Testis (tissue), 3 donors: ENCODE data around the gene NAPEPLD. TPM values are rescaled to one million over a fixed set of nuclear protein-coding genes. Genes with fewer than 3 reads are reported as not detected.

Experiments used
- DNase-seq: peaks from one replicate; pipeline ENCODE4 v3.0.0-alpha.2; 2019
- H3K27ac ChIP-seq, 2 donors: fragments of 200-600 bp; sonication (generic); one replicate each; pipeline ENCODE4 v1.5.1; 2019
- H3K27me3 ChIP-seq: fragments of 200-600 bp; sonication (generic); one replicate; pipeline ENCODE4 v1.5.1; 2019
- H3K36me3 ChIP-seq: fragments of 200-600 bp; sonication (generic); one replicate; pipeline ENCODE4 v1.5.1; 2017; ENCODE audit warnings: low read depth; ENCODE audit errors: missing control alignments
- H3K4me1 ChIP-seq: fragments of 200-600 bp; sonication (generic); one replicate; pipeline ENCODE4 v1.5.1; 2019
- H3K4me3 ChIP-seq, 2 donors: fragments of 200-600 bp; sonication (generic); one replicate each; pipeline ENCODE4 v1.5.1; 2017 to 2019
- H3K9me3 ChIP-seq: fragments of 200-600 bp; sonication (generic); one replicate; pipeline ENCODE4 v1.5.1; 2017
- CTCF ChIP-seq, 3 experiments: fragments of 450-650 bp in 2 of 3; fragments of 200-600 bp in 1 of 3; sonication (generic) in 1 of 3; IDR thresholded peaks; one replicate each; pipeline ENCODE4 v1.5.1; 2016 to 2019; ENCODE audit warnings: antibody characterized with exemption in 3 of 3, mild to moderate bottlenecking in 2 of 3, moderate library complexity in 1 of 3
- POLR2A ChIP-seq: fragments of 450-650 bp; IDR thresholded peaks from one replicate; pipeline ENCODE4 v1.6.1; 2017; ENCODE audit warnings: antibody characterized with exemption, mild to moderate bottlenecking, moderate library complexity
- WGBS, 2 donors: methylation state at CpG; one replicate each; pipeline ENCODE4 v1.1.5; 2018; 5-methylcytosine and 5-hydroxymethylcytosine counted together
- intact Hi-C: fragments of 100-400 bp; cut with DNase I; formaldehyde crosslinking; loops from one replicate; pipeline ENCODE4 v1.15.1; 2023; ENCODE audit warnings: low total_unique reads
- polyA plus RNA-seq: library from polyadenylated mRNA; stranded (reverse); fragments of 350-450 nt; fragmentation: Illumina TruSeq; extraction: RNeasy Lipid Tissue Mini Kit (QIAGEN cat#74804); gene quantifications from one replicate; pipeline ENCODE4 v1.2.3, GENCODE V29; 2014; ENCODE audit warnings: low read depth, low replicate concordance; ENCODE audit not compliant: insufficient read depth
- total RNA-seq, 2 donors: library from RNA; depleted of rRNA; stranded (reverse); fragments of >200 nt; gene quantifications; one replicate each; pipeline ENCODE4 v1.2.3, GENCODE V29; 2016

Gene NAPEPLD
- total and polyA plus RNA-seq, 3 donors from 2014 or later = 32.3 to 53.1 (median 44.7) TPM

GRCh38 chr7:103117465-103117864 is 31.4 kb downstream of the NAPEPLD start:
- Histone ChIP-seq H3K4me1 (peaks cover 27% of the 10 kb centered on the region), H3K9me3 (no peaks in the 10 kb centered on the region), H3K4me3 (no peak overlapping the region), H3K27me3 (no peaks in the 10 kb centered on the region), H3K27ac (peak overlapping the region in 1 of 2 donors; percentile 52), H3K36me3 (no peaks in the 10 kb centered on the region)
- no peak for DNase-seq
- no peak for TF ChIP-seq CTCF (IDR thresholded peaks at IDR 0.05)
- TF ChIP-seq POLR2A = no peak
- intact Hi-C loops = no loop called here
- 69 to 80% methylated on average over 2 of the region's 2 CpGs for WGBS, 2 donors

DNA sequence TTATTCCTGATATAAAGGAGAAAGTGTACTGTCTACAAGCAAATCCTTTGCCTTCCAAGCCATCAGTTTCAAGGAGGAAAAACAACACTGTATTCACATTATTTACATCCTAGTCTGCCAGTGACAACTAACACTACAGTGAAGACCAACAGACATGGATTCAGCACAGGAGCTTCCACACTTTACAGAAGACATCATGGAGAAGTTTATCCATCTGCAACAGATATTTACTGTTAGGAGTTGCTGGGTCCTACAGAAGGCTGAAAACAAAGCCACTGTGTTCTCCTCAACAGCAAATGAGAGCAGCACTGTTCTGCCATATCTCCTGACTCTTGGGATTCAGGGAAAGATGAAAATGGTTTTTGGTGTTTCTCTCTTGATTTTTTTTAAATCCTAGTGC is 31.9 kb downstream of the NAPEPLD start:
- Histone ChIP-seq H3K27ac (peak overlapping the region in 1 of 2 donors; percentile 52), H3K27me3 (no peaks in the 10 kb centered on the region), H3K4me3 (no peak overlapping the region), H3K4me1 (peaks cover 27% of the 10 kb centered on the region), H3K36me3 (no peaks in the 10 kb centered on the region), H3K9me3 (no peaks in the 10 kb centered on the region)
- DNase-seq = no peak
- intact Hi-C loops = no loop called here
- TF ChIP-seq CTCF (IDR thresholded peaks at IDR 0.05) = no peak
- no peak for TF ChIP-seq POLR2A

DNA sequence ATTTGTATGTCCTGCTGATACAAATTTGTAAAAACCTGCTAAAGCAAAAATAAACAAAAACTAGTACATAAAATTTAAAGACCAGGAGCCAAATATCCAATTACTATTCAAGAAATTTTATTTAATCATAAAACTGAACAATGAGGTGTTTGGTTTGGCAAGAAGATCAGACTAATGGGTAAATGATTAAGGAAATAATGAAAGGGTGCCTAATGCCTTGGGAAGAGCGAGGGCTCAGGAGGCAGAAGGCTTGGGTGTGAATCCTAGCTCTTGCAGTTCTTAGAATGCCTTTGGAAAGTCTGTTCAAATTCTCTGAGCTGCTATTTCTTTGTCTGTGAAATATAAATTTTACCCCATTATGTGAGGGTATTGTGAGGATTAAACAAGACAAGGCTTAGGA is 32.4 kb downstream of the NAPEPLD start:
- peak overlapping the region in 1 of 2 donors; percentile 52 for H3K27ac ChIP-seq

GRCh38 chr7:103115771-103116170 is 33.1 kb downstream of the NAPEPLD start:
- H3K27ac ChIP-seq = peak overlapping the region in 1 of 2 donors; percentile 48
- DNase-seq = no peak
- whole genome bisulfite sequencing, 2 donors = 87 to 100% methylated on average over 4 of the region's 4 CpGs

More for the DNA sequence above, 32.4 kb downstream of the NAPEPLD start:
- H3K36me3 ChIP-seq = no peaks in the 10 kb centered on the region
- no peak for DNase-seq
- 78 to 83% methylated on average over 1 of the region's 1 CpG for WGBS, 2 donors
- H3K9me3 ChIP-seq = no peaks in the 10 kb centered on the region
- intact Hi-C loops = no loop called here
- no peaks in the 10 kb centered on the region for H3K27me3 ChIP-seq
- H3K4me3 ChIP-seq = no peak overlapping the region
- TF ChIP-seq POLR2A = no peak
- no peak for TF ChIP-seq CTCF (IDR thresholded peaks at IDR 0.05)
- peaks cover 27% of the 10 kb centered on the region for H3K4me1 ChIP-seq

More at GRCh38 chr7:103115771-103116170, 33.1 kb downstream of the NAPEPLD start:
- H3K4me3 ChIP-seq = no peak overlapping the region
- H3K4me1 ChIP-seq = peaks cover 20% of the 10 kb centered on the region
- intact Hi-C loops = no loop called here
- TF ChIP-seq CTCF (IDR thresholded peaks at IDR 0.05) (no peak), POLR2A (no peak)
- no peaks in the 10 kb centered on the region for H3K9me3 ChIP-seq
- no peaks in the 10 kb centered on the region for H3K27me3 ChIP-seq
- H3K36me3 ChIP-seq = no peaks in the 10 kb centered on the region
